ENCODE results near the gene BEGAIN. TPM values are rescaled to one million over a fixed set of nuclear protein-coding genes. Genes with fewer than 3 reads are reported as not detected.

BEGAIN gene
- total RNA-seq, 1 donor from 2014 or later, result 1.3 TPM

GRCh38 chr14:100543471-100544455, 43.5 kb downstream of the BEGAIN start:
- Histone ChIP-seq H3K27ac (no peak overlapping the region), H3K27me3 (ENCODE audit: low read depth) (no peaks in the 10 kb centered on the region), H3K4me1 (peaks cover 23% of the 10 kb centered on the region), H3K36me3 (no peaks in the 10 kb centered on the region), H3K9me3 (no peaks in the 10 kb centered on the region), H3K4me3 (no peak overlapping the region)
- TF ChIP-seq, protein P1, sequence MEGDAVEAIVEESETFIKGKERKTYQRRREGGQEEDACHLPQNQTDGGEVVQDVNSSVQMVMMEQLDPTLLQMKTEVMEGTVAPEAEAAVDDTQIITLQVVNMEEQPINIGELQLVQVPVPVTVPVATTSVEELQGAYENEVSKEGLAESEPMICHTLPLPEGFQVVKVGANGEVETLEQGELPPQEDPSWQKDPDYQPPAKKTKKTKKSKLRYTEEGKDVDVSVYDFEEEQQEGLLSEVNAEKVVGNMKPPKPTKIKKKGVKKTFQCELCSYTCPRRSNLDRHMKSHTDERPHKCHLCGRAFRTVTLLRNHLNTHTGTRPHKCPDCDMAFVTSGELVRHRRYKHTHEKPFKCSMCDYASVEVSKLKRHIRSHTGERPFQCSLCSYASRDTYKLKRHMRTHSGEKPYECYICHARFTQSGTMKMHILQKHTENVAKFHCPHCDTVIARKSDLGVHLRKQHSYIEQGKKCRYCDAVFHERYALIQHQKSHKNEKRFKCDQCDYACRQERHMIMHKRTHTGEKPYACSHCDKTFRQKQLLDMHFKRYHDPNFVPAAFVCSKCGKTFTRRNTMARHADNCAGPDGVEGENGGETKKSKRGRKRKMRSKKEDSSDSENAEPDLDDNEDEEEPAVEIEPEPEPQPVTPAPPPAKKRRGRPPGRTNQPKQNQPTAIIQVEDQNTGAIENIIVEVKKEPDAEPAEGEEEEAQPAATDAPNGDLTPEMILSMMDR (IDR thresholded peaks at IDR 0.05), result no peak
- ATAC-seq (no peak), DNase-seq (no peak)
- intact Hi-C loops (cut with DNase I), result no loop called here

GRCh38 chr14:100542619-100543205, 44.5 kb downstream of the BEGAIN start:
- TF ChIP-seq, protein P1 (IDR thresholded peaks at IDR 0.05), result no peak
- no peak for ATAC-seq
- Histone ChIP-seq H3K27ac (no peak overlapping the region), H3K4me1 (peaks cover 13% of the 10 kb centered on the region), H3K36me3 (no peaks in the 10 kb centered on the region), H3K27me3 (ENCODE audit: low read depth) (no peaks in the 10 kb centered on the region), H3K4me3 (no peak overlapping the region), H3K9me3 (no peaks in the 10 kb centered on the region)
- intact Hi-C loops (cut with DNase I), result no loop called here
- DNase-seq, result peak; percentile 26

DNA sequence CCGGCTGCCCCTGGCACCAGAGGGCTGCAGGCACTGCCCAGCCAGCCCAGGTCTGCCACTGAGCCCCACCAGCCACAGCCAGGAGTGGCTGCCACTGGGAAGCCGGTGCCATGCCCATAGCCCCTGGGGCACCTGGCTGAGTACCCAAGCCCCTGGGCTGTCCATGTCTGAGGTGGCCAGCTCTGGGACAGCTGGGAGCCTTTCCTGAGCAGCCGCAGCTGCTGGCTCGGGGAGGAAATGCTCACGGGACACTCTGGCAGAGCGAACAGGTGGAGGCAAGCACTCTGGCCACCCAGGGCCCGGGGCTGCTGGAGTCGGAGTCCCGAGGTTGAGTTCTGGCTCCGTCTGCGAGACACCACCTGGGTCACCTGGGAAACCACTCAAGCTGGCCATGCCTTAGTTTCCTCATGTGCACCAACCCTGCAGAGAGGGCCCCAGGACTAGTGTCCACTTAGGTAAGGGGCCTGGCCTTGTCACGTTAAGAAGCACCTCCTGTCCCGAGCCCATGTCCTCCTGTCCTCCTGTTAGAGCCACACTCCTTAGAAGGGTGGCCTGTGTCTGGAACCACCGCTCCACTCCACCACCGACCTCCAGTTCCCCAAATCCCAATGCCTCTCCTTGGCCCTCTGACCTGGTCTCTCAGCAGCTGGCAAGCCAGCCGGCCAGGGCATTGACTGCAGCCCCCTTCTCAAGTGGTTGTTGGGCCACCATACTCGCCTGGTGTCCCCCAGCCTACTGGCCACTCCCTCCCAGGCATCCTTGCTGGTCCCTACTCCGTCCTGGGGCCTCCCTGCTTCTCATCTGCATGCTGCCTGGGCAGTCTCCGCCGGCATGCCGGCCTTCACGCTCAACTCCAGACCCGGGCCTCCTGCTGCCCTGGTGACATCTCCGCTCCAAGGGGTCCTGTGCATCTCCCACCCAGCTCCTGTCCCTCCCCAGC, 45.3 kb downstream of the BEGAIN start:
- TF ChIP-seq, protein P1 (IDR thresholded peaks at IDR 0.05), result no peak
- H3K36me3 ChIP-seq, result no peaks in the 10 kb centered on the region
- intact Hi-C loops (cut with DNase I), result no loop called here
- no peak overlapping the region for H3K4me3 ChIP-seq
- no peak overlapping the region for H3K27ac ChIP-seq
- no peaks in the 10 kb centered on the region for H3K27me3 ChIP-seq (ENCODE audit: low read depth)
- ATAC-seq (no peak), DNase-seq (peak; percentile 41)
- no peaks in the 10 kb centered on the region for H3K9me3 ChIP-seq
- H3K4me1 ChIP-seq, result peaks cover 5% of the 10 kb centered on the region

DNA sequence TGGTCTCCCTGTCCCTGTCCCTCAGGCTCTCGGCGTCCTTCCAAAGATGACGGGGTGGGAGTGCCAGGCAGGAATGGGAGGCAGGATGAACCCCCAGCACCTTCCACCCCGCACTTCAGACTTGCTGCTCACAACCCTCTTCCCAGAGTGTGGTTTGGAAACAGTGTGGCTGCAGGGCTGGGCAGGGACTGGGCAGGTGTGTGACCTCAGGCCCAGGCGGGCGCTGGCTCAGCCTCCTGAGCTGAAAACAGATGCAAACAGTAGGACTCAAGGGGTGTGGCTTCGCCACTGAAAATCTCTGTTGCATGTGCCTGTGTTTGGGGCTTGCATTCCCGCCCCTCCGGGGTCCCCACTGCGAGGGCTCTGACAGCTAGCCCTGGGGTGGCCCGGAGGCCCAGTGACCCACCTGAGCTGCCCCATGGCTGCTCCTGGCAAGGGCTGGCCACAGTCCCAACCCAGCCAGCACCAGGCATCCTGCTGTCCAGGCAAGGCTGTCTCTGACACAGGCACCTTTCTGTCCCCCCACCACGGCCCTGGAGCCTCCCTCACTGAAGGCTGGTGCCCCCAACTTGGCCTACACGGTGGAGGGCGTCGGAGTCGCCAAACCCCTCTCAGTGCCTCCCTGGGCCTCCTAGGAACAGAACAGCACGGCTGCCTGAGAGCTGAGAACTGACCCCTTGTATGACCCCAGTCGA, 46.1 kb downstream of the BEGAIN start:
- intact Hi-C loops (cut with DNase I), result no loop called here
- H3K27me3 ChIP-seq (ENCODE audit: low read depth), result no peaks in the 10 kb centered on the region
- no peaks in the 10 kb centered on the region for H3K36me3 ChIP-seq
- no peaks in the 10 kb centered on the region for H3K9me3 ChIP-seq
- no peak overlapping the region for H3K4me3 ChIP-seq
- peaks cover 3% of the 10 kb centered on the region for H3K4me1 ChIP-seq
- TF ChIP-seq, protein P1 (IDR thresholded peaks at IDR 0.05), result no peak
- peak; percentile 35 for DNase-seq
- H3K27ac ChIP-seq, result no peak overlapping the region
- ATAC-seq, result no peak

All from lower lobe of right lung (tissue), 2 donors.